GM21447 (cell line): ENCODE results near the gene SVEP1.

ENCODE experiments used
- ATAC-seq: cut with Tn5 transposase; IDR thresholded peaks from one replicate; pipeline ENCODE4 v1.9.1; 2021; ENCODE audit not compliant: unreplicated experiment

The SVEP1 gene

DNA sequence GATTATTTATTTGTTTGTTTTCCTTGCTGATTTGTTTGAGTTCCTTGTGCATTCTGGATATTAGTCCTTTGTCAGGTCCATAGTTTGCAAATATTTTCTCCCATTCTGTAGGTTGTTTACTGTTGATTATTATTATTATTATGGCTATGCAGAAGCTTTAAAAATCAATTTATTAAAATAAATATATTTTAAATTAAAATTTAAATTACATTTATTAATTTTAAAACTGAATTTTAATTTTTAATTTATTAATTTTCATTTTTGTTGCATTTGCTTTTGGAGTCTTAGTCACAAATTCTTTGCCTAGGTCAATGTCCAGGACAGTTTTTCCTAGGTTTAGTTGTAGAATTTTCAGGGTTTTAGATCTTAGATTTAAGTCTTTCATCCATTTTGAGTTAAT is 50.9 kb downstream of the SVEP1 start:
- ATAC-seq, result no peak

GRCh38 chr9:110526426-110526825 is 53.1 kb downstream of the SVEP1 start:
- ATAC-seq, result no peak

- no peak for ATAC-seq
These were observed 58.3 kb downstream of the SVEP1 start for GRCh38 chr9:110521206-110521605.

DNA sequence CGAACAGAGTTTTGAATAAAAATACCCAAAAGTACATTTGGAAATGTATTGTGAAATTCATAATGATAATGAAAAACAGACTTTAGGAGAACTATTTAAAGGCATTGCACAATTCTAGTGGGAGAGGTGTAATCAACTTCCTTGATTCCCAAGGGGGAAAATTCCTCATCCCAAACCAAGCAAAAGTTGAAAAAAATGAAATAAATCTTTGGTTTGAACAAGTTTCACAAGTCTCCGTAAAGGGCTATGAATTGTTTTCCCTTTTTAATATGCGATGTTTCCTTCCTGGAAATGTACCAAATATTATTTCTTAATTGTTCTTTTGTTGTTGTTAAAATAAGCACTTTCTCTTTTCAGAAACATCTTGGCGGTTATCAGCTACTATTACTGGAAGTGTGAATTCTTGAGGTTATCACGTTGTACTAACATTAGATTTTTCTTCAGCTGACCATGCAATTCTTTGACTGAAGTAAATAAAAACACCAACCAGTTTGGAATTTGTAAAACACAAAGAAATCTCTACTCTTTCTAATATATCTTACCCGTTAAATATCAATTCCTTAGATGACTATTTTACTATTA is 59.3 kb downstream of the SVEP1 start:
- ATAC-seq, result no peak

DNA sequence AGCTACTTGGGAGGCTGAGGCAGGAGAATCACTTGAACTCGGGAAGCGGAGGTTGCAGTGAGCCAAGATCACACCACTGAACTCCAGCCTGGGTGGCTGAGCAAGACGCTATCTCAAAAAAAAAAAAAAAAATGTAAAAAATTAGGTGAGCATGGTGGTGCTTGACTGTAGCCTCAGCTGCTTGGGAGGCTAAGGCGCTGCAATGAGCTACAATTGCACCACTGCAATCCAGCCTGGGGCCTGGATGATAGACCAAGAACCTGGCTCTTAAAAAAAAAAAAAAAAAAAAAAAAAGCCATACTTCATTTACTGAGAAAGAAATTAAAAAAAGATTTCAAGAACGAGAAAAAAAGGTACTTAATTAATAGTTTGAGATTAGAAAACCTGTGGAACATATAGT is 62.1 kb downstream of the SVEP1 start:
- no peak for ATAC-seq

DNA sequence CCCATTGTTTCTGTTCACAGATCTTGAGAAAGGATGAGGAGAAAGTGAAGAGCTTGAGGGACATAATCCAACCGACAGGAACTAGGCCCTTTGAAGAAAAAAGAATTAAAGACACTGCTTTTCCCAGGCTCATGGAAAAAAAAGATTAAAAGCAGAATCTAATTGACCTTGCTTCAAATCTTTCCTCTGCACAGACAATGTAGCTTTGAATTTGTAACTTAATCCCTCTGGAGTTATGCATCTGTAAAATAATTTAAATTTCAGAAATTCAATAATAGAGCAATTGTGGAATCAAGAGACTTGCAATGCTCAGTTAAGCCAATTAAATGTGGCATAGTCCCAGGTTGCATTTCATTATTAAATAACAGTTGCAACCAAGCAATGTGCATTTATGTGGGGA is 64.6 kb downstream of the SVEP1 start:
- ATAC-seq, result no peak

DNA sequence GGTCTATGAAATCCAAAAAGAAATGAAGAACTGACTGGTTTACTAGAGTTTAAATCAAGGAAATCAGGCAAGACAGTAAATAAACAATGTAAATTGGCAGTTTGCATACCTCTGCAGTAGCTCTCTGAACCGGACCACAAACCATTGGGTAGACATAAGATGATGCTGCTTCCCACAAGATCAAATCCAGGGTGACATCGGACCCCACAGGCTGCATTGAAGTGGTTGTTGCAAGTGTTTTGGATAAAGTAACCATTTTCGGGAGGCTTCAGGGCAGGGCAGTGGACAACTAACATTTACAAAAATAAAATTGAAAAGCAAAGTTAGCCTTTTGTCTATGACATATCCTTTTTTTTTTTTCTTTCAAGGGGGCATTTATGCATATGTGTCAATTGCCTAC is 66.7 kb downstream of the SVEP1 start:
- ATAC-seq, result no peak

DNA sequence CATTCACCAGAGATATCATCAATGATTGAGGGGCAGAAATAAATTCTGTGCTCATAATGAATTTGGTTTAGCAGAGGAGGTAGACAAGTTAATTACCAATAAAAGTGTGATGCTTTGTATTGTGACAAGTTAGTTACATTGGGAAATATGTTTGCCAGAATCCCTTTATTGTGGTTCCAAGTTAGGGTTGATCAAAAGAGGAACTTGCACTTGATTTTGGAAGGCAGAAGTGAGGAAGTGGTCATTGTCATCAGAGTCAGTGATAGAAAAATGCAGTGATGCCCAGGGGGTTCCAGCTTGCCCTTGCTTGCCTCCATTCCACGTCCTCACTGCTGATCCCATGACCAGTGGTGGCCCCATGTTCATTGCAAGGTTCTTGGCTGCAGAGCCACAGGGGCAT is 69.7 kb downstream of the SVEP1 start:
- no peak for ATAC-seq

DNA sequence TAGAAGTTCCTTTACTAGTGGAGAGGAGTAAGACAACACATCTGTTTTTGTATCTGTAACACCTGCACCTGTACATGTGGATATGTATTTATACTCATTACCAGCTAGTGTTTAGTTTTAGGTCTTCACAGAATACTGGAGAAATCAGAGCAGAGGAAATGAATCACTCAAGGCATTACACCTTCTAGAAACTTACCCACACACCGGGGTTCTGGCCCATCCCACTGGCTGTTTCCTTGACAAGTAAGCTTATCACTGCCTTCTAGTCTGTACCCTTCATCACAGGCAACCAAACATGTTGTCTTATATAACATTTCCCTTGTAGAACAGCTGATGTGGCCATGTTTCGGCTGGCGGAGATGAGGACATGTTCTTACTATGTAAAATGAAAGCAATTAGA is 76.7 kb downstream of the SVEP1 start:
- ATAC-seq, result no peak

DNA sequence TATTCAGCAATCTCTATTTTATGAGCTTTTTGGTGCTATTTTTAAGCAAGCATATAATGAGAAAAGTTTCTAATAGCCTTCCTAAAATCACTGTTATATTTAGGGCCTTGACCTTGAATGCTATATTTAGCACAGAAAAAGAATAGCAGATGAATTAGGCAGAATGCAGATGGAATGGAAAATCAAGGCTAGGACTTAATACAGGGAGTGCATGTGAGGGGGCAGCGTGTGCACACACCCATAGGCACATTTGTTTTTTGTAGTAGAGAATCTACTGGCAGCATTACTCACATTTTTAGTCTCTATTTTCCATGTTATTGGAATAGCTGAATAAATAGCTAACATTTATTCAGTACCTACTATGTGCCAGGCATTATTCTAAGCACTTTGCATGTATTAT is 79.9 kb downstream of the SVEP1 start:
- ATAC-seq, result no peak

- ATAC-seq, result no peak
These were observed 92.3 kb downstream of the SVEP1 start for GRCh38 chr9:110487196-110487595.

DNA sequence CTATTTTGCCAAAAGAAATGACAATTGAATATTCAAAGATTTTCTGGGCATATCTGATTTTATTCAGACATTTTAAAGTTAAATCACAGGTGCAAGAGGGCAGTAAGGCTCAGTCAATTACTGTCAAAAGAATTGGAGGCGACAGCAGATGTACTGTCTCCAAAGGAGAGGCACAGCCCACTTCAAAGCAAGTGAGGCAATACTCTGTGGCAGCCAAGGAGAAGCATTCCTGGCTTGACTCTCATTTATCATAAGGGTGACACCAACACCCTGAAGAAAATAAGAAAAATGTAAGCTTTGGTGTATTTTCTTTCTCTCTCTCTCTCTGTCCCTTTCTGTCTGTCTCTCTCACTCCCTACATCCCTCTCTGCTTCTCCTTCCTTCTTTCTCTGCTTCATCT is 93.3 kb downstream of the SVEP1 start:
- ATAC-seq, result no peak

- no peak for ATAC-seq
These were observed 100.1 kb downstream of the SVEP1 start for GRCh38 chr9:110479481-110479880.

DNA sequence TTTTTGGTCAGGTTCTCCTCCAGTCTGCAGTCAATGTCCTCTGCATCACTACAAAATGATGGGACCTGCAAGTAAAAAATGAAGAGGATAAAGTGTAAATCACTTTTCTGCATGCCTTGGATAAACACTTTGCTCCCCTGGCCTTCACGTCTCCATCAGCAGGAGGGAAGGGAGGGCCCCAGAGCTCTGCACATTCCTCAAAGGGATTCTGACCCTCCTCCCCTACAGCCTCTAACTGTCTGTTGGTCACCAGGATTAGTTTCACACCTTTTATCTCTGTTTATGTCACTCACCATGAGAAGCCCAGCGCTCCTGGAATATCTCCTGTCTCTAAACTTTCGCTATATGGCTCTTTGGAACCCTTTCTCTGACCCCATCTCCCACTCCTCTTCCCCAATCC is 103.3 kb downstream of the SVEP1 start:
- ATAC-seq, result no peak

GRCh38 chr9:110472111-110472510 is 107.4 kb downstream of the SVEP1 start:
- ATAC-seq, result no peak

GRCh38 chr9:110468950-110469349 is 110.6 kb downstream of the SVEP1 start:
- no peak for ATAC-seq

- no peak for ATAC-seq
These were observed 114.4 kb downstream of the SVEP1 start for GRCh38 chr9:110465190-110465589.

GRCh38 chr9:110464321-110464720 is 115.2 kb downstream of the SVEP1 start:
- no peak for ATAC-seq

DNA sequence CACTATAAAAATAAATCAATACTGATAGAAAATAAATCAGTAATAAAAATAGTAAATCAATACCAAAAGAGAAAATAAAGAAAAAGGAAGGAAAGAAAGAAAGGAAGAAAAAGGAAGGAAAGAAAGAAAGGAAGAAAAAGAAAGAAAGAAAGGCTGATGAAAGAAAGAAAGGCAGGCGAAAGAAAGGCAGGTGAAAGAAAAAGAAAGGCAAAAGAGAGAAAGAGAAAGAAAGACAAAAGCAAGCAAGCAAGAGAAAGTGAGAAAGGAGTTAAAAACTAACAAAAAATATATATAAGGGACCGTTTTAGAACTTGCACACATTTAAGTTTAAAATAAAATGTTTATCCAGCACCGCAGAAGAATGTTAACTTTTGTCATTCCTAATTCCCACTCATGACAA is 116.0 kb downstream of the SVEP1 start:
- ATAC-seq, result no peak

DNA sequence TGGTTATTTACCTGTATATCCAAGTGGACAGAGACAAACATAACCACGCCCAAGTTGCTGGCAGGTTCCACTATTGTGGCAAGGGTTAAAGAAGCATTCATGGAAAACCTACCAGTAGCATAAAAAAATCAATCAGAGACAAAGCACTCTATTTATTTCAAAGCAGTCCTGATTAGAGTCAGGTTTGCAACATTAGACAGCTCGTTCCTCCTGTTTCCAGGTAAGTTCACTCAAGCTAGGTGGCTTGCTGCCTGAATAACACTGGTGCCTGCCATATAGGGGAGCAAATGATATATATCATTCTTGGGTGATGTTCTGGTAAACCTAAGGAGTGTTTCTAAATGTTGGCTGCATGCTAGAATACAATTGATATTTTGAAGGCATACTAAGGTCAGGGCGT is 122.3 kb downstream of the SVEP1 start:
- no peak for ATAC-seq

GRCh38 chr9:110456681-110457080 is 122.9 kb downstream of the SVEP1 start:
- no peak for ATAC-seq

DNA sequence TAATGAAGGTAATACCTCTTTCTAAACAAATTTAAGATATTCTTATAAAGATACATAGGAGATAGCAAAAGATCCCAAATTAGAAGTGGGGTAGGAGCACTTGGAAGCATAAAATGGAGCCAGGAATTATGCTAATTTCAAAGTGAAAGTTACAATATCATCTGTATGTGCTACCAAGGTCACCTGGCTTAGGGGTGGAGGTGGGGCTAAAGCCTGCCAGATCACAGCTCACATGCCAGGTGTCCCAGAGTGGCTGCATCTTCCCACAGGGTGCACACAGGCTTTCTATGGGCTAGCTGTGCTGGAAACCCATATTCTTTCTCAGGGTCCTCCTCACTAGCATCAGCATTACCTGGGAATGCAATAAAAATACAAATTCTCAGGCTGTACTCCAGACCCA is 123.7 kb downstream of the SVEP1 start:
- no peak for ATAC-seq

DNA sequence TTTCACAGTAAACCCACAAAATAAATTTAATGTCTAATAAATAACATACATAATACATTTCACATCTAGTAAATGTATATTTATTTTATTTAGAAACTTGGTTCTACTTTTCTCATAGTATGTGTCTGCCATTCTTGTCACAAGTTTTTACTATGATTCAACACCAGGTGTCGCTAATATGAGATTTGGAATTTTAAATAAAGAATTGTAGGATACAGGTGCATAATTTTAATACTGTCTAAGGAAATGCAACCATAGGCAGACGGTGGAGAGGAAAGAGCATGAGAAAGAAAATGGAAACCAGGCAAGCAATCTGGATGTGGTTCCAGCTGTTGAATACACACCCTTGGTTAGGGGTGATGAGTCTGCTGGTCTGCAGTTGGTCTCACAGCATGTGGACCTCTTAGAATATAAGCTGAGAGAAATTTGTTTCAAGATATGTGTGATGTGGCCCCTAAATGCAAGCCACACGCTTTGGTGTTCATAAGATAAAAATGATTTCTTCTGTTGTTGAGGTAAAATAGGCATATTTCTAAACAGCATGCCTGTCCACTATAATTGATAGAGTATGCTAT is 127.2 kb downstream of the SVEP1 start:
- no peak for ATAC-seq
